PC-3 (cell line): ENCODE results near the gene ZNF750.

Experiments
- EZH2phosphoT487 ChIP-seq: fragments of 300-600 bp; sonication (generic); IDR thresholded peaks from 2 replicates; pipeline ENCODE4 v1.6.1; 2018; ENCODE audit warnings: mild to moderate bottlenecking, antibody characterized with exemption, low read length, borderline replicate concordance
- TF ChIP-seq, protein P1 (sequence below): fragments of 300-600 bp; sonication (generic); conservative IDR thresholded peaks from 2 replicates; pipeline ENCODE4 v1.5.1; 2017; ENCODE audit warnings: antibody characterized with exemption, low read depth, mild to moderate bottlenecking, low read length

DNA sequence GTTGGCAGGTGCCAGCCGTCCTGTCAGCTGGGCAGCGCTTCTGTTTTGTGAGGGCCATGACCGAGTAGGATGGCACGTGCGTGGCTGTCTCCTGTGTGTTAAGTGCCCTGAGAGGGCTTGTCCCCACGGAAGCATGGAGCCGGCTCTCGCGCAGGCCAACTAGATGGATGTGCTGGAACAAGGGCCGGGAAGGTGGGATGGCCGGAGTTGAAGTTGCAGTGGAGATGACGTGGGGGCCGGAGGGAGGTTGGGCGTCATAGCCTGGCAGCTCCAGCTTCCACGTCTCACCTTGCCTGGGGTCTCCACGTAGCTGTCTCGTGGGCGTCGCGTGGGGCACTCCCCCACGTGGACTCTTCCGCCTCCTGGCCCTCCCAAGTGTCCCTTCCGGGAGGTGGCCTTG is 60.3 kb downstream of the ZNF750 start:
- no peak for TF ChIP-seq EZH2phosphoT487
- TF ChIP-seq, protein P1, sequence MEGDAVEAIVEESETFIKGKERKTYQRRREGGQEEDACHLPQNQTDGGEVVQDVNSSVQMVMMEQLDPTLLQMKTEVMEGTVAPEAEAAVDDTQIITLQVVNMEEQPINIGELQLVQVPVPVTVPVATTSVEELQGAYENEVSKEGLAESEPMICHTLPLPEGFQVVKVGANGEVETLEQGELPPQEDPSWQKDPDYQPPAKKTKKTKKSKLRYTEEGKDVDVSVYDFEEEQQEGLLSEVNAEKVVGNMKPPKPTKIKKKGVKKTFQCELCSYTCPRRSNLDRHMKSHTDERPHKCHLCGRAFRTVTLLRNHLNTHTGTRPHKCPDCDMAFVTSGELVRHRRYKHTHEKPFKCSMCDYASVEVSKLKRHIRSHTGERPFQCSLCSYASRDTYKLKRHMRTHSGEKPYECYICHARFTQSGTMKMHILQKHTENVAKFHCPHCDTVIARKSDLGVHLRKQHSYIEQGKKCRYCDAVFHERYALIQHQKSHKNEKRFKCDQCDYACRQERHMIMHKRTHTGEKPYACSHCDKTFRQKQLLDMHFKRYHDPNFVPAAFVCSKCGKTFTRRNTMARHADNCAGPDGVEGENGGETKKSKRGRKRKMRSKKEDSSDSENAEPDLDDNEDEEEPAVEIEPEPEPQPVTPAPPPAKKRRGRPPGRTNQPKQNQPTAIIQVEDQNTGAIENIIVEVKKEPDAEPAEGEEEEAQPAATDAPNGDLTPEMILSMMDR, result no peak
